HEK293 (cell line): Measurements from ENCODE around the gene ZCWPW1.

ENCODE experiments used
- CTCF ChIA-PET: fragments of 350-600 bp; formaldehyde crosslinking; extraction: SDS; loops from one replicate; lab custom pipeline; 2021; ENCODE audit warnings: antibody characterized with exemption; lab: Yijun Ruan, JAX
- POLR2A ChIA-PET: fragments of 300-600 bp; formaldehyde crosslinking; extraction: SDS; loops from one replicate; lab custom pipeline; 2020; ENCODE audit warnings: antibody characterized with exemption, inconsistent platforms; lab: Yijun Ruan, JAX
- H3K27ac ChIP-seq: fragments of 200-500 bp; sonication (Bioruptor generic); 2 replicates; pipeline ENCODE4 v1.5.1; 2014; ENCODE audit warnings: low read depth, low read length, control low read depth, inconsistent platforms; ENCODE audit errors: extremely low read depth
- H3K36me3 ChIP-seq, 2 experiments: fragments of 200-500 bp in 1 of 2; sonication (Bioruptor generic) in 1 of 2; 1 replicate in 1 of 2; 2 replicates in 1 of 2; pipeline ENCODE4 v1.5.1; 2014 to 2017; ENCODE audit warnings: inconsistent platforms in 2 of 2, low read length in 2 of 2; ENCODE audit not compliant: control insufficient read depth in 2 of 2, insufficient read depth in 1 of 2
- H3K4me1 ChIP-seq: fragments of 200-500 bp; sonication (Bioruptor generic); 2 replicates; pipeline ENCODE4 v1.5.1; 2014; ENCODE audit warnings: mild to moderate bottlenecking, low read length, inconsistent platforms; ENCODE audit not compliant: control insufficient read depth, insufficient read depth
- H3K4me3 ChIP-seq: 2 replicates; pipeline ENCODE4 v1.5.1; 2011; ENCODE audit warnings: low read depth, mild to moderate bottlenecking, control low read depth, low read length, moderate library complexity
- H3K9me3 ChIP-seq: fragments of 200-500 bp; sonication (Bioruptor generic); 2 replicates; pipeline ENCODE4 v1.5.1; 2014; ENCODE audit warnings: low read depth, low read length, inconsistent platforms; ENCODE audit not compliant: control insufficient read depth, insufficient read depth
- GLIS1 ChIP-seq: fragments of 450-650 bp; formaldehyde crosslinking; IDR thresholded peaks from 2 replicates; pipeline ENCODE4 v1.5.1; 2016; ENCODE audit warnings: missing biosample characterization, missing genetic modification characterization
- GLIS2 ChIP-seq: fragments of 450-650 bp; formaldehyde crosslinking; IDR thresholded peaks from 2 replicates; pipeline ENCODE4 v1.5.1; 2016; ENCODE audit warnings: missing biosample characterization, missing genetic modification characterization
- KLF17 ChIP-seq: fragments of 450-650 bp; formaldehyde crosslinking; IDR thresholded peaks from 2 replicates; pipeline ENCODE4 v1.5.1; 2016; ENCODE audit warnings: missing biosample characterization, missing genetic modification characterization
- PATZ1 ChIP-seq: fragments of 450-650 bp; formaldehyde crosslinking; IDR thresholded peaks from 2 replicates; pipeline ENCODE4 v1.5.1; 2016; ENCODE audit warnings: missing biosample characterization, missing genetic modification characterization
- ZBTB10 ChIP-seq: fragments of 450-650 bp; formaldehyde crosslinking; IDR thresholded peaks from 2 replicates; pipeline ENCODE4 v1.5.1; 2016; ENCODE audit warnings: missing biosample characterization, missing genetic modification characterization
- ZBTB17 ChIP-seq: fragments of 450-650 bp; formaldehyde crosslinking; IDR thresholded peaks from 2 replicates; pipeline ENCODE4 v1.5.1; 2016; ENCODE audit warnings: missing biosample characterization, missing genetic modification characterization
- ZBTB7A ChIP-seq: fragments of 450-650 bp; formaldehyde crosslinking; IDR thresholded peaks from 2 replicates; pipeline ENCODE4 v1.5.1; 2016; ENCODE audit warnings: low read depth, missing biosample characterization, missing genetic modification characterization
- ZEB2 ChIP-seq: fragments of 450-650 bp; formaldehyde crosslinking; IDR thresholded peaks from 2 replicates; pipeline ENCODE4 v1.5.1; 2016; ENCODE audit warnings: missing biosample characterization, missing genetic modification characterization
- ZNF114 ChIP-seq: fragments of 450-650 bp; formaldehyde crosslinking; IDR thresholded peaks from 2 replicates; pipeline ENCODE4 v1.5.0; 2017; ENCODE audit warnings: missing biosample characterization, missing genetic modification characterization
- ZNF2 ChIP-seq: fragments of 450-650 bp; formaldehyde crosslinking; IDR thresholded peaks from 2 replicates; pipeline ENCODE4 v1.5.1; 2016; ENCODE audit warnings: missing biosample characterization, missing genetic modification characterization
- ZNF221 ChIP-seq: fragments of 450-650 bp; formaldehyde crosslinking; IDR thresholded peaks from 2 replicates; pipeline ENCODE4 v1.5.1; 2017; ENCODE audit warnings: missing biosample characterization, missing genetic modification characterization, borderline replicate concordance
- ZNF23 ChIP-seq: fragments of 450-650 bp; formaldehyde crosslinking; IDR thresholded peaks from 2 replicates; pipeline ENCODE4 v1.5.1; 2016; ENCODE audit warnings: missing biosample characterization, missing genetic modification characterization, borderline replicate concordance
- ZNF24 ChIP-seq: fragments of 450-650 bp; formaldehyde crosslinking; IDR thresholded peaks from 2 replicates; pipeline ENCODE4 v1.5.1; 2016; ENCODE audit warnings: missing biosample characterization, missing genetic modification characterization
- ZNF280C ChIP-seq: fragments of 450-650 bp; formaldehyde crosslinking; IDR thresholded peaks from 2 replicates; pipeline ENCODE4 v1.5.1; 2016; ENCODE audit warnings: missing biosample characterization, missing genetic modification characterization
- ZNF335 ChIP-seq: fragments of 450-650 bp; formaldehyde crosslinking; conservative IDR thresholded peaks from 2 replicates; pipeline ENCODE4 v1.5.1; 2016; ENCODE audit warnings: missing biosample characterization, missing genetic modification characterization
- ZNF398 ChIP-seq: fragments of 450-650 bp; formaldehyde crosslinking; IDR thresholded peaks from 2 replicates; pipeline ENCODE4 v1.5.1; 2017; ENCODE audit warnings: missing biosample characterization, missing genetic modification characterization
- ZNF600 ChIP-seq: fragments of 450-650 bp; formaldehyde crosslinking; IDR thresholded peaks from 2 replicates; pipeline ENCODE4 v1.5.1; 2016; ENCODE audit warnings: missing biosample characterization, missing genetic modification characterization
- ZNF660 ChIP-seq: fragments of 450-650 bp; IDR thresholded peaks from 2 replicates; pipeline ENCODE4 v1.5.1; 2018; ENCODE audit warnings: missing biosample characterization, mild to moderate bottlenecking, missing genetic modification characterization
- ZNF692 ChIP-seq: fragments of 450-650 bp; formaldehyde crosslinking; IDR thresholded peaks from 2 replicates; pipeline ENCODE4 v1.5.1; 2016; ENCODE audit warnings: missing biosample characterization, missing genetic modification characterization
- ZSCAN18 ChIP-seq: fragments of 450-650 bp; formaldehyde crosslinking; IDR thresholded peaks from 2 replicates; pipeline ENCODE4 v1.5.1; 2016; ENCODE audit warnings: missing biosample characterization, missing genetic modification characterization
- ZSCAN30 ChIP-seq: fragments of 450-650 bp; IDR thresholded peaks from 2 replicates; pipeline ENCODE4 v1.5.1; 2018; ENCODE audit warnings: missing biosample characterization, mild to moderate bottlenecking, missing genetic modification characterization, moderate library complexity

The ZCWPW1 gene

GRCh38 chr7:100469227-100470044 lies 40.9 kb upstream of the ZCWPW1 start:
- peaks cover 3% of the 10 kb centered on the region; the same call in 1 of the 2 replicates for H3K4me1 ChIP-seq
- H3K27ac ChIP-seq = no peak overlapping the region
- POLR2A ChIA-PET = interaction anchor here (0.7 to 1.4 kb wide), 8 partner anchors 8 to 406 kb away, joined by 3 to 4 read pairs (median 3); partner anchors contain the start of genes FBXO24, SLC12A9, SRRT and TSC22D4
- CTCF ChIA-PET = interaction anchor here (0.5 to 6.7 kb wide), 48 partner anchors 9 to 591 kb away, joined by 3 to 85 read pairs (median 4); partner anchors contain the start of genes FBXO24, GIGYF1, LRCH4 and TSC22D4
- peaks cover 3 to 29% of the 10 kb centered on the region in 2 experiments; a peak in 2 of 3 replicates for H3K36me3 ChIP-seq
- no peaks in the 10 kb centered on the region for H3K9me3 ChIP-seq
- H3K4me3 ChIP-seq = no peak overlapping the region
- TF ChIP-seq ZNF23 (tag by site-specific recombination) = no peak
- TF ChIP-seq ZNF114 (tag by site-specific recombination) = no peak
- TF ChIP-seq GLIS2 (tag by site-specific recombination) = peak; percentile 94
- peak; percentile 44; the same call in 1 of the 2 replicates for TF ChIP-seq ZEB2 (tag by site-specific recombination)
- TF ChIP-seq KLF17 = peak; percentile 94
- peak; percentile 39; the same call in 1 of the 2 replicates for TF ChIP-seq ZBTB17 (tag by site-specific recombination)
- TF ChIP-seq ZBTB10 (tag by site-specific recombination) = peak; percentile 51; the same call in 1 of the 2 replicates
- no peak; the same call in 1 of the 2 replicates for TF ChIP-seq ZBTB7A (tag by site-specific recombination)
- 0 out of 2 replicates have a peak, but pooled peaks have one; percentile 20 for TF ChIP-seq ZNF24 (tag by site-specific recombination)
- TF ChIP-seq ZNF660 = peak; percentile 21; the same call in 1 of the 2 replicates
- peak; percentile 96 for TF ChIP-seq GLIS1 (tag by site-specific recombination)
- TF ChIP-seq ZNF600 (tag by site-specific recombination) = peak; percentile 79; the same call in 1 of the 2 replicates
- no peak for TF ChIP-seq ZSCAN18 (tag by site-specific recombination)
- peak; percentile 100 for TF ChIP-seq ZSCAN30 (tag by site-specific recombination)
- TF ChIP-seq ZNF398 (tag by site-specific recombination) = peak; percentile 75
- 0 out of 2 replicates have a peak, but pooled peaks have one; percentile 22 for TF ChIP-seq ZNF2 (tag by site-specific recombination)
- peak; percentile 92 for TF ChIP-seq PATZ1 (tag by site-specific recombination)
- TF ChIP-seq ZNF692 = peak; percentile 71
- TF ChIP-seq ZNF280C (tag by site-specific recombination) = no peak
- TF ChIP-seq ZNF335 (tag by site-specific recombination) = peak; percentile 38; the same call in 1 of the 2 replicates
- no peak for TF ChIP-seq ZNF221 (tag by site-specific recombination)
